K562 (cell line): ENCODE results near the gene AHCYL2.

Source experiments
- AFF1 ChIP-seq, 2 experiments: fragments of 450-650 bp; IDR thresholded peaks; 2 replicates each; pipeline ENCODE4 v1.6.1; 2018; ENCODE audit warnings: mild to moderate bottlenecking in 2 of 2, low read depth in 1 of 2; ENCODE audit not compliant: partially characterized antibody in 2 of 2
- GTF2A2 ChIP-seq: IDR thresholded peaks from 2 replicates; pipeline ENCODE4 v1.6.1; 2016; ENCODE audit warnings: mild to moderate bottlenecking, missing genetic modification characterization, missing compliant biosample characterization
- MXD1 ChIP-seq: fragments of 250-450 bp; sonication (Bioruptor Pico); IDR thresholded peaks from 2 replicates; pipeline ENCODE4 v1.8.0; 2021; ENCODE audit warnings: borderline replicate concordance, mild to moderate bottlenecking, moderate library complexity; ENCODE audit not compliant: poor library complexity, severe bottlenecking
- NFYB ChIP-seq: IDR thresholded peaks from 2 replicates; pipeline ENCODE4 v1.6.1; 2011; ENCODE audit warnings: mild to moderate bottlenecking, moderate library complexity; ENCODE audit not compliant: insufficient read length; ENCODE audit errors: extremely low read depth
- POLR2AphosphoS5 ChIP-seq: IDR thresholded peaks from 2 replicates; pipeline ENCODE4 v1.6.1; 2011; ENCODE audit warnings: mild to moderate bottlenecking, low read depth, low read length, moderate library complexity; ENCODE audit not compliant: control insufficient read depth, insufficient read depth
- YY1 ChIP-seq, 3 experiments: IDR thresholded peaks; 2 replicates each; pipeline ENCODE4 v1.6.1; 2011; ENCODE audit warnings: low read length in 2 of 3, mild to moderate bottlenecking in 2 of 3, moderate library complexity in 2 of 3, borderline replicate concordance in 1 of 3, control low read depth in 1 of 3, low read depth in 1 of 3; ENCODE audit not compliant: insufficient read depth in 3 of 3, insufficient replicate concordance in 2 of 3, control insufficient read depth in 1 of 3, insufficient read length in 1 of 3; ENCODE audit errors: extremely low read depth in 1 of 3
- ZNF143 ChIP-seq: sonication (generic); formaldehyde crosslinking; IDR thresholded peaks from 2 replicates; pipeline ENCODE4 v1.9.0; 2022; ENCODE audit warnings: mild to moderate bottlenecking, missing genetic modification reagents

GRCh38 chr7:129334473-129334872 is 109.6 kb downstream of the AHCYL2 start:
- TF ChIP-seq YY1 (IDR thresholded peaks at IDR 0.05; ENCODE audit: borderline replicate concordance in 1 of 3, control insufficient read depth in 1 of 3, extremely low read depth in 1 of 3, insufficient read depth in 3 of 3, insufficient read length in 1 of 3, insufficient replicate concordance in 2 of 3, low read depth in 1 of 3, low read length in 2 of 3) (no peak), NFYB (no peak), AFF1 (IDR thresholded peaks at IDR 0.05; ENCODE audit: low read depth in 1 of 2, partially characterized antibody in 2 of 2) (no peak), GTF2A2 (no peak), POLR2AphosphoS5 (no peak), MXD1 (CRISPR knock-in tag) (no peak), ZNF143 (no peak)
